SK-N-SH treated with all-trans-retinoic acid at 6 μM for 48 hours (cell line): ENCODE results near the gene ATRN.

ENCODE experiments used
- ATAC-seq: fragments of 200-7000 bp; cut with Tn5 transposase; 3 replicates; pipeline ENCODE4 v1.9.1; 2020; ENCODE audit warnings: mild to moderate bottlenecking, moderate library complexity
- ARNTL ChIP-seq: fragments of 450-650 bp; formaldehyde crosslinking; IDR thresholded peaks from 2 replicates; pipeline ENCODE4 v1.5.0; 2020; ENCODE audit warnings: low read depth, mild to moderate bottlenecking, moderate library complexity, borderline replicate concordance
- BACH2 ChIP-seq: fragments of 250-450 bp; sonication (Bioruptor Pico); IDR thresholded peaks from 2 replicates; pipeline ENCODE4 v1.9.0; 2021; ENCODE audit warnings: mild to moderate bottlenecking, borderline replicate concordance
- CSDC2 ChIP-seq: fragments of 250-450 bp; sonication (Bioruptor Pico); IDR thresholded peaks from 2 replicates; pipeline ENCODE4 v1.5.0; 2020; ENCODE audit warnings: mild to moderate bottlenecking, moderate library complexity
- GLIS3 ChIP-seq: fragments of 250-450 bp; sonication (Bioruptor Pico); IDR thresholded peaks from 2 replicates; pipeline ENCODE4 v1.5.0; 2020; ENCODE audit warnings: mild to moderate bottlenecking, moderate library complexity
- ISL1 ChIP-seq: fragments of 250-450 bp; sonication (Bioruptor Pico); IDR thresholded peaks from 2 replicates; pipeline ENCODE4 v2.1.2; 2022; ENCODE audit warnings: mild to moderate bottlenecking, moderate library complexity
- OSR1 ChIP-seq: fragments of 250-450 bp; sonication (Bioruptor Pico); IDR thresholded peaks from 2 replicates; pipeline ENCODE4 v1.8.0; 2022; ENCODE audit warnings: moderate library complexity, mild to moderate bottlenecking, inconsistent platforms
- PATZ1 ChIP-seq: fragments of 250-450 bp; sonication (Bioruptor Pico); IDR thresholded peaks from 2 replicates; pipeline ENCODE4 v1.8.0; 2020; ENCODE audit warnings: mild to moderate bottlenecking, moderate library complexity, borderline replicate concordance
- POU6F1 ChIP-seq: fragments of 250-450 bp; sonication (Bioruptor Pico); IDR thresholded peaks from 2 replicates; pipeline ENCODE4 v1.8.0; 2021; ENCODE audit warnings: low read depth, mild to moderate bottlenecking, moderate library complexity, borderline replicate concordance
- PPARA ChIP-seq: fragments of 250-450 bp; sonication (Bioruptor Pico); IDR thresholded peaks from 2 replicates; pipeline ENCODE4 v1.5.0; 2020; ENCODE audit warnings: mild to moderate bottlenecking, borderline replicate concordance
- RARB ChIP-seq: fragments of 250-450 bp; sonication (Bioruptor Pico); IDR thresholded peaks from 2 replicates; pipeline ENCODE4 v1.8.0; 2021; ENCODE audit warnings: mild to moderate bottlenecking, moderate library complexity
- SNAI2 ChIP-seq: fragments of 250-450 bp; sonication (Bioruptor Pico); IDR thresholded peaks from 2 replicates; pipeline ENCODE4 v1.5.0; 2020; ENCODE audit warnings: mild to moderate bottlenecking, moderate library complexity
- TOX ChIP-seq: fragments of 250-450 bp; sonication (Bioruptor Pico); IDR thresholded peaks from 2 replicates; pipeline ENCODE4 v1.8.0; 2021; ENCODE audit warnings: mild to moderate bottlenecking, moderate library complexity, borderline replicate concordance
- ZC3H10 ChIP-seq: fragments of 250-450 bp; sonication (Bioruptor Pico); IDR thresholded peaks from 2 replicates; pipeline ENCODE4 v1.5.1; 2021; ENCODE audit warnings: mild to moderate bottlenecking, moderate library complexity
- ZFP3 ChIP-seq: fragments of 250-450 bp; sonication (Bioruptor Pico); IDR thresholded peaks from 2 replicates; pipeline ENCODE4 v1.5.0; 2020; ENCODE audit warnings: mild to moderate bottlenecking, moderate library complexity
- ZFP30 ChIP-seq: fragments of 450-650 bp; formaldehyde crosslinking; IDR thresholded peaks from 2 replicates; pipeline ENCODE4 v1.5.0; 2022; ENCODE audit warnings: mild to moderate bottlenecking, moderate library complexity
- ZNF565 ChIP-seq: fragments of 450-650 bp; formaldehyde crosslinking; conservative IDR thresholded peaks from 2 replicates; pipeline ENCODE4 v1.5.0; 2020; ENCODE audit warnings: low read depth, mild to moderate bottlenecking, moderate library complexity
- ZNF70 ChIP-seq: fragments of 450-650 bp; formaldehyde crosslinking; IDR thresholded peaks from 2 replicates; pipeline ENCODE4 v1.5.0; 2020; ENCODE audit warnings: mild to moderate bottlenecking, moderate library complexity
- ZNF8 ChIP-seq: fragments of 450-650 bp; formaldehyde crosslinking; IDR thresholded peaks from 2 replicates; pipeline ENCODE4 v1.5.0; 2020; ENCODE audit warnings: mild to moderate bottlenecking, moderate library complexity
- TF ChIP-seq, protein P1 (sequence below): fragments of 250-450 bp; sonication (Bioruptor Pico); IDR thresholded peaks from 2 replicates; pipeline ENCODE4 v1.5.1; 2020; ENCODE audit warnings: low read depth, mild to moderate bottlenecking, moderate library complexity
- TF ChIP-seq, protein P2 (sequence below): fragments of 250-450 bp; sonication (Bioruptor Pico); IDR thresholded peaks from 2 replicates; pipeline ENCODE4 v1.5.1; 2021; ENCODE audit warnings: mild to moderate bottlenecking, moderate library complexity

The ATRN gene

DNA sequence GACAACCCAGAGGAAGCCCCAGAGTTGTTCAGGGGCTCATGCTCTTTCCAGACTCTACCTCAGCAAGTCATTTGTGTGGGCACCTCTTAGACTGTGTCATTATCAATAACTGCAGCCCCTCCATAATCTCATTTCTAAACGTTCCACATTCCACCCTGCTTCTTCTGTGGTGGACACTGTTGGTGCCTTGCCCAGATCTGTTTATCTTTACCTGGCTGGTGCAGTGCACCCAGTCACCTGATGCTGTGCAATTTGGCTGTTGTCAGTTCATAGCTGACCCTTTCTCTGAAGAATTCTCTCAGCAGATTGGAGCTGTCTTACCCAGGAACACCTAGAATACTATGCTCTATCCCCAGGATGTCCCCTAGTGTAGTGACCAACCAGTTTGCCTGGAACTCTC lies 80.0 kb downstream of the ATRN start:
- no peak for TF ChIP-seq CSDC2 (CRISPR knock-in tag)
- no peak for TF ChIP-seq ZFP30 (CRISPR knock-in tag)
- no peak for TF ChIP-seq TOX

DNA sequence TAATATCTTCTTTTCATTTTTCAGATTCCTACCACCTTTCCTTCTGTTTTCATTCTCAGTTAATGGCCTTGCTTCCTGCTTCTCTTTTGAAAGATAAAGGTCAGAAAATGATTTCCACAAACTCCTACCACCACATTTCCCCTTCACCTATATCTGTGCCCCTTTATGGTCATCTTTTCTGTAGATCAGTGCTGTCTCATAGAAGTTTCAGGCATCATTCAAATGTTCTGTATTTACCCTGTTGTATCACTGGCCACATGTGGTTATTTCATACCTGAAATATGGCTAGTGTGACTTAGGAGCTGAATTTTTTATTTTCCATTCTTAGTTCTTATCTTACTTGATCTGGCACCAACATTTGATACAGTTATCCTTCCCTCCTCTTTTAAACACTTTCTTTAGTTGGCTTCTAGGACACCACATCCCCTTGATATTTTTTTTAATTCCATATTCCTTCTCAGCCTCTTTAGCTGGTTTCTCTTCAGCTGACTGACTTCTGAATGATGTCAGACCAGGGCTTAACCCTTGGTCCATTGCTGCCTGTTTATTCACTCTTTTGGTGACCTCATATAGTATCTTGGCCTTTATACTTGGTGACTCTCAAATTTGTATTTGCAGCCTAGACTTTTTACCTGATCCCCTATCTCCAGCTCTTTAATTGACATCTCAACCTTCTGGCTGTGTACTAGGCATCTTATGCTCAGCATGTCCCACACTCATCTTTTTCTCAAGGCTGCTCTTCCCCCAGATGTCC lies 81.0 kb downstream of the ATRN start:
- no peak for ATAC-seq
- TF ChIP-seq TOX (no peak), CSDC2 (CRISPR knock-in tag) (no peak), ZNF8 (CRISPR knock-in tag) (no peak), PPARA (CRISPR knock-in tag) (no peak), ZNF70 (no peak), ZC3H10 (CRISPR knock-in tag) (no peak), OSR1 (CRISPR knock-in tag) (no peak), BACH2 (CRISPR knock-in tag) (no peak)
- TF ChIP-seq, protein P1, sequence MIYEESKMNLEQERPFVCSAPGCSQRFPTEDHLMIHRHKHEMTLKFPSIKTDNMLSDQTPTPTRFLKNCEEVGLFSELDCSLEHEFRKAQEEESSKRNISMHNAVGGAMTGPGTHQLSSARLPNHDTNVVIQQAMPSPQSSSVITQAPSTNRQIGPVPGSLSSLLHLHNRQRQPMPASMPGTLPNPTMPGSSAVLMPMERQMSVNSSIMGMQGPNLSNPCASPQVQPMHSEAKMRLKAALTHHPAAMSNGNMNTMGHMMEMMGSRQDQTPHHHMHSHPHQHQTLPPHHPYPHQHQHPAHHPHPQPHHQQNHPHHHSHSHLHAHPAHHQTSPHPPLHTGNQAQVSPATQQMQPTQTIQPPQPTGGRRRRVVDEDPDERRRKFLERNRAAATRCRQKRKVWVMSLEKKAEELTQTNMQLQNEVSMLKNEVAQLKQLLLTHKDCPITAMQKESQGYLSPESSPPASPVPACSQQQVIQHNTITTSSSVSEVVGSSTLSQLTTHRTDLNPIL: no peak

More for the DNA sequence above, 80.0 kb downstream of the ATRN start:
- ATAC-seq: no peak

DNA sequence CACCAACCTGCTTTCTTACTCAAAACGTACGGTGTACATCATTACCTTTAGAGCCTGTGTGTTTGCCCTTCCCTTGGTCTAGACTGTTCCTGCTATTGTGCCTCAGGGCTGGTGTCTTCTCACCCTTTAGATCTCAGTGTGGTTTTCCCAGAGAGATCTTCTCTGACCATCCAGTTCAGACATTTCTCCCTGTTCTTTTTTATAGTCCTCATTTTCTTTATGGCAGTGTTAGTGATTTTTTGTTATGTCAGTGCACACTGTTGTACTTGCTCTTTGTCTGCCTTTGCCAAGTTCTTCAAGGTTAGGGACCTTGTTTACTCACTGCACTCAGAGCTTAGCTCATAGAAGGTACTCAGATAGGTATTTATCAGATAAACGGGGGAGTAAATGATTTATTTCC lies 82.8 kb downstream of the ATRN start:
- ATAC-seq: no peak
- TF ChIP-seq GLIS3 (CRISPR knock-in tag) (no peak), RARB (CRISPR knock-in tag) (no peak), POU6F1 (CRISPR knock-in tag) (no peak), SNAI2 (CRISPR knock-in tag) (no peak), OSR1 (CRISPR knock-in tag) (no peak), ZFP3 (CRISPR knock-in tag) (no peak), ARNTL (CRISPR knock-in tag) (no peak), PATZ1 (CRISPR knock-in tag) (no peak), ISL1 (no peak), ZNF565 (CRISPR knock-in tag) (no peak)
- TF ChIP-seq, all 23 proteins: peak for 0

DNA sequence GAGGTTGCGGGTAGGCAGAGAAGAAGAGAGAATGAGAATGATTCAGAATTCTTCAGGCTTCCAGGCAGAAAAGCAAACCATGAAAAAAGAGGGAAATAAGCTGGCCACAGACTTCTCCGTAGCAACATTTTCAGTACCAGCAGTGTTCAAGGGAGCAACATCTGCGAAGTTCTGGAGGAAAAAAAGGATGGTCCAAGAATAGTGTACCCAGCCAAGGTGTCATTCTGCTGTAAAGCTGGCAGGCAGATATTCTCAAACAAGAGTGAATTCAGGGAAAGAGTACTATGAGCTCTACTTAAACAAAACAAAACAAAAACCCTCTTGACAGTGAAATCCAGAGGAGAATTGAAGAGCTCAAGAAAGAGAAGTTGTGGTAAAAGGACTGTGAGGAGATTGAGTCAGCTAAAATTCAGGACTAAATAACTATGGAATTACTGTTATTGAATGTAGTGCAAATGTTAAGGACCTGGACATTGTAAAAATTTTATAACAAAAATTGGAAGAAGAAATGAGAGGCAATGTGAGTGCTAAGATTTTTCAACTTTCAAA lies 86.5 kb downstream of the ATRN start:
- TF ChIP-seq OSR1 (CRISPR knock-in tag) (no peak), ZFP3 (CRISPR knock-in tag) (no peak), ZC3H10 (CRISPR knock-in tag) (no peak), PATZ1 (CRISPR knock-in tag) (no peak)
- TF ChIP-seq, protein P2, sequence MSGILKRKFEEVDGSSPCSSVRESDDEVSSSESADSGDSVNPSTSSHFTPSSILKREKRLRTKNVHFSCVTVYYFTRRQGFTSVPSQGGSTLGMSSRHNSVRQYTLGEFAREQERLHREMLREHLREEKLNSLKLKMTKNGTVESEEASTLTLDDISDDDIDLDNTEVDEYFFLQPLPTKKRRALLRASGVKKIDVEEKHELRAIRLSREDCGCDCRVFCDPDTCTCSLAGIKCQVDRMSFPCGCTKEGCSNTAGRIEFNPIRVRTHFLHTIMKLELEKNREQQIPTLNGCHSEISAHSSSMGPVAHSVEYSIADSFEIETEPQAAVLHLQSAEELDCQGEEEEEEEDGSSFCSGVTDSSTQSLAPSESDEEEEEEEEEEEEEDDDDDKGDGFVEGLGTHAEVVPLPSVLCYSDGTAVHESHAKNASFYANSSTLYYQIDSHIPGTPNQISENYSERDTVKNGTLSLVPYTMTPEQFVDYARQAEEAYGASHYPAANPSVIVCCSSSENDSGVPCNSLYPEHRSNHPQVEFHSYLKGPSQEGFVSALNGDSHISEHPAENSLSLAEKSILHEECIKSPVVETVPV (CRISPR knock-in tag): no peak
- TF ChIP-seq, protein P1: no peak
- ATAC-seq: no peak
